Stimulated activated naive CD8-positive, alpha-beta T cell treated with anti-CD3 and anti-CD28 coated beads, Interleukin-15, Interleukin-2, amounts not matched to agents 100 U/mL and 50 U/mL, for 24 hours (primary cell): ENCODE measurements around the gene ETV1.
"Not testable (repeated sequence)": the region's sequence is repeated elsewhere in the genome, so short reads cannot be mapped to it uniquely, and the experiment has no call there.

Experiments
- ATAC-seq: fragments of 150-1000 bp; cut with Tn5 transposase; one replicate; pipeline ENCODE4 v1.10.0; 2021
- DNase-seq: peaks from one replicate; pipeline ENCODE4 v3.0.0; 2021

ETV1 gene

DNA sequence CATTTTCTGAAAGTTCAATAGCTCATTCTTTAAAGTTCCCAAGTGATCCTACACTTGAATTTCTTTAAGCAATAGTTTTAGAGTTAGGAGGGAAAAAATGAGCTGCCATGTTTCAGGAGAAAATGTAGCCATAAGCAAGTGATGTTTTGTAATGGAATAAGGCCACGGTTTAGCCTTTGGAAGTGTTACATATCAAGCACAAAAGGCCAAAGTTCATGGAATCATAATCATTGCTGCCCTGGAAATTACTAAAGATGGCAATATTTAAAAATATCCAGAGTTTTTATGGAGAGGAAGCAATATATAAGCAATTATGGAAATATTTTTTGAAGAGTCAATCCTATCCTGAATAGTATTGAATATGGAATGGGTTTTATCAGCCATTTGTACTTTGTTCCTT, 68.4 kb downstream of the ETV1 start:
- no peak for DNase-seq
- no peak for ATAC-seq

DNA sequence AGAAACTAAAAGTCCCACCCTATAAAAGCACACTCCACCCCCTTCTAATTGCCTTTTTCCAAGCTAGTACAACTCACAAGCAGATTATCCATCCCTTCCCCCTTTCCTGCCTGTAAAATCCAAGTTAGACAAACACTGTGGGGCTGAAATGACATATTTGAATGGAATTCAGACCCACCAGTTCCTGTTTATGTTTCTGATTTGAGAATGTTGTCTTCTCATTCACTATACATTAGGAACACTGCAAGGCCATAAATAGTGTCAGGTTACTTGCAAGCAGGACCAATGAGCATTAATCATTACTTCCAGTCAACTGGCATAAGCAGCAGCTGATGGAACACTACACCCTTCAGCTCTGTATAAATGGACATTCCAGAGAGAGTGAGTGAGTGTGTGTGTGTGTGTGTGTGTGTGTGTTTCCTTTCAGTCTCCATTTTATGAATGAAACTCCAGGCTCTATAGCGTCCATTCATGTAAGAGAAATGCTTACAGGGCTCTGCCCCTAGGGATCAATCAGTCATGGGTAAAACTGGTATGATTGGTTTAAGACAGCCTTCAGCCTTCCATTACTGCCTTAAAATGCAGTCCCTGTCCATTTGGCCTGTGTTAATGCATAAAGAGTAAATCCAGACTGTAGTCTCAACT, 69.3 kb downstream of the ETV1 start:
- ATAC-seq (no peak), DNase-seq (no peak)

DNA sequence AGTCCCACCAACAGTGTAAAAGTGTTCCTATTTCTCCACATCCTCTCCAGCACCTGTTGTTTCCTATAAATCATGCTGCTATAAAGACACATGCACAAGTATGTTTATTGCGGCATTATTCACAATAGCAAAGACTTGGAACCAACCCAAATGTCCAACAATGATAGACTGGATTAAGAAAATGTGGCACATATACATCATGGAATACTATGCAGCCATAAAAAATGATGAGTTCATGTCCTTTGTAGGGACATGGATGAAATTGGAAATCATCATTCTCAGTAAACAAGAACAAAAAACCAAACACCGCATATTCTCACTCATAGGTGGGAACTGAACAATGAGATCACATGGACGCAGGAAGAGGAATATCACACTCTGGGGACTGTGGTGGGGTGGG, 71.1 kb downstream of the ETV1 start:
- ATAC-seq = not testable (repeated sequence)

DNA sequence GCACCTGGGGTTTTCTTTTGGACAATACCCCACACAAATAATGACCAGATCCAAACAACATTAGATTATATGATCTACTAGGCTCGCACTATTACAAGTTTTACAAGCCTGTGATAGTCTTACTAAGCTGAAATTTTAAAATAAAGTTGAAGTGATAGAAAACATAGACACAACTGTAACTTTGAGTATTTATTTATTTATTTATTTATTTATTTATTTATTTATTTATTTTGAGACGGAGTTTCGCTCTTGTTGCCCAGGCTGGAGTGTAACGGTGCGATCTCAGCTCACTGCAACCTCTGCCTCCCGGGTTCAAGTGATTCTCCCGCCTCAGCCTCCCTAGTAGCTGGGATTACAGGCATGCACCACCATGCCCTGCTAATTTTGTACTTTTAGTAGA, 72.4 kb downstream of the ETV1 start:
- ATAC-seq, DNase-seq: not testable (repeated sequence)

More for the DNA sequence above, 71.1 kb downstream of the ETV1 start:
- not testable (repeated sequence) for DNase-seq

DNA sequence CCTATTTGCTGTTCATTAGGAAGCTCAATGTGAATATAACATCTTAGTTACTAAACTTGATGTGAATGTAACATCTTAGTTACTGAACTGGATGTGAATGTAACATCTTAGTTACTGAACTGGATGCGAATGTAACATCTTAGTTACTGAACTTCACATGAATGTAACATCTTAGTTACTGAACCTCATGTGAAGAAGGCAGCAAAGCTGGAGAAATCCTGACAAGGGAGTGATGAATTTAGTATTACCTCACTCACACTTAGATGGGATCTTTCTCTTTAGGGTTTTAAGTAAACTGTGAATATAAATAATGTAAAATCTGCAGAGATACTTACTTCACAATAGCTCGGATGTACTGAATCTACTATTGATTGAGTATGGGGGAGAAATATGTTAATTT, 73.6 kb downstream of the ETV1 start:
- no peak for ATAC-seq
- DNase-seq = no peak

DNA sequence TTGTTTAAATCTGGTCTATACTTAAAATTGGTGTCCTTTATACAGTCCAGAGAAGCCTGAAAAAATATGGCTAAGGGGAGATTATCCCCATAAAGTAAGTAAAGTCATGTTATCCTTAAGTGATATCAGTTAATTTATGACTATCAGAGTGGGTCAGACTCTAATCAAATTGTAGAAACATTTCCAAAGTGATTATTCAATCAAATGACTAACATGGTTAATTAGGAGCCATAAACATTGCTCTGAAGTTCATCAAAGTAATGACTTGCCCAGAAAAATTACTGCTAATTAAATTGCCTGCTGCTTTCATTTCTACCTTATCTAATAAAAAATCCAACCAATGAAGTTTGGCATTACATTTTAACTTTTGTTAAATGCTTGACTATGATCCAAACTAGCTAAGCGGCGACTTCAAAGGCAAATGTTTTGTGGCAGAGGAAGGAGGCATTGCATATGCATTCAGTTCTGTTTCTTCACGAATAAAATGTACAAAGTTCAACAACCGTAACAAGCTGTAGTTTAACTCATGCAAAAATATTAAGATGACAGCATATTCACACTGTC, 76.7 kb downstream of the ETV1 start:
- no peak for ATAC-seq
- no peak for DNase-seq

DNA sequence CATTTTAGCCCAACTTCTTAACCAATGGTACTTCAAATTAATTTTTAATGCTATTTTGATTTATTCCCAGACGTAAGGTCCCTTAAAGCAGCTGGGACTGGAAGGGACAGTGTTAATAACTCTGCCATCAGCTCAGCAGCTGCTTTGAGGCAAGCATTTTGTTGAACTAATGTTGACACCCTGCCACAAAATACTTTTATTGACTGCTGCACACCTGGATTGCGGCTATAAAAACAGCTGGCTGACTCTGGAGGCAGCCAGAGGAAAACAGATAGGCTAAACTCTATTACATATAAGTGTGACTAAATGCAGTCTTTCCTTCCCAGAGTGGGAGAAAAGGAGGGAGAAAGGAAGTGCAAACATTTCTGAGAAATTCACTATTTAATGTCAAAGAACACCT, 77.6 kb downstream of the ETV1 start:
- no peak for ATAC-seq

DNA sequence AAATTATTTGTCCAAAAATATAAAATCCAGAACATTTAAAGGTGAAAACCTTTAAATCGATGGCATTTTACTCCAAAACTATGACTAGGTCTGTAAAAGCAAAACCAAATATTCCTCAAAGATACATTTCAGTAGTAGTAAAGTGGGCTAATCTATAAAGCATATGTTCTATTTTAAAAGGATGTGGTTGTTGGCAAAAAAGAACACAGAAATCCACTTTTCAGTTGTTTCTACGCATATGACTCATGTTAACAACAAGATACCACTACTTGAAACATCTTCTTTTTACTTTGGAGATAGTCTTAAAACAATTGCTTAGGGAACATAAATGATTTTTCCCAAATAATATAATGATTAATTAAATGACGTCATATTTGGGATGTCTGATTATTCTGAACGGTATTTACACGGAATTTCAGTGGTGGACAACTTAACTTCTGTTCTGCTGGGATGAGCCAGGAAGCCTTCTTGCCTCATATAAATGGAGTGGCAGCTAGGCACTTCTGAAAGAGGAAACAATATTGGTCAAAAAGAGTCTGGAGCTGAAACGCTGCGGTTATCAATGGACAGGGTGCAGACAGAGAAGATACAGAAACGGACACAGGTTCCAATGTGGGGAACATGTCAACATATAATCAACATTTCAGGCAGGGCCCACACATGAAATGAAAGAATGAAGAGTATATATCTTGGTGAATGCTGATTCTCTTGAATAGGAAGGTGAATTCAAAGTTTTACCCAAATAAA, 78.5 kb downstream of the ETV1 start:
- no peak for DNase-seq
- no peak for ATAC-seq

More for the DNA sequence above, 77.6 kb downstream of the ETV1 start:
- no peak for DNase-seq

DNA sequence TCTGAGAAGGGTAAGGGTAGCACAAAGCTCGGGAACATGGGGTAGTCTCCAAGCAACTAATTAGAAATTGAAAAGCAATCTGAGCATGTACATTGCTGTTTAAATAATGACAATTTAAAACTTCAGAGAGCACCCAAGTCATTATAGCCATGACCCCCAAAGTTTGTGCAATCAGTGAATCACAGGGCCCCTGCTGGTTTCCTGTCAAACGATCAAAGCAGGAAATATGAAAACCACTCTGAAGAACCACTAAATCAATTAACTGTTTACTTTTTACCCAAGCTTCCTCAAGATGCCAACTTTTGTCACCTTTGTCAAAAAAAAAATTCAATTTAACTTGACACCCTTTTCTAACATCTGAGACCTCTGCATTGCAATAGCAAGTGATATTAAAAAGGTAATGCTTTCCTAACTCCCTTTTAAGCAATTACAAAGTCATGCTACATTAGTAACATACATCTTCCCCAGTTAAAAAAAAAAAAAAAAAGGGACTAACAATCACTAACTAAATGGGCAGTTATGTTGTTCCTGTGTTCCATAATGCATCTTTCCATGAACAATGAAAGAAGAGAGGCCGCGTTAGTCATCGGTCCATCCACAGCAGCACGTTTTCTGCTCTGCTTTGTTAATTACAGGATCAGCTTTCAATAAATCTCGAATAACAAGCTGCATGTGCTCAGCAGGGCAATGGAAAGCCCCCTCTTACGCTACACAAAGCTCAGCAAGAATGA, 80.6 kb downstream of the ETV1 start:
- no peak for ATAC-seq

DNA sequence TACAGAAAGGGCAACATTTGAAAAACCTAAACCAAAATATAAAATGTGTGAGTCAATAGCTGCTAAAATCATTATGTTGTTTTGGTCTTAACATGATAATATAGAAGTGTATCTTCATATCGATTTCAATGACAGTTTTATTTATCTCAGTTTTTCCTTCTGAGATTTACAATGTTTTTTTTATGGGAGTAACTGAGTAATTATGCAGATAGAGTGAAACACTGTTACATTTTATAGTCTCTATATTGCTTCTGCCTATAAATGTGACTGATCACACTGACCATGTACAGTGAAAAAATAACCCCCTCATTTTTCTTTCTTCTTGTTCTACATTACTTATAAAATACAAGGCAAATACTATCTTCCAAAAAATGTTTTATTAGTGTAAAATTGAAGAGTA, 81.6 kb downstream of the ETV1 start:
- DNase-seq = no peak
- ATAC-seq = no peak

More for the DNA sequence above, 80.6 kb downstream of the ETV1 start:
- no peak for DNase-seq

DNA sequence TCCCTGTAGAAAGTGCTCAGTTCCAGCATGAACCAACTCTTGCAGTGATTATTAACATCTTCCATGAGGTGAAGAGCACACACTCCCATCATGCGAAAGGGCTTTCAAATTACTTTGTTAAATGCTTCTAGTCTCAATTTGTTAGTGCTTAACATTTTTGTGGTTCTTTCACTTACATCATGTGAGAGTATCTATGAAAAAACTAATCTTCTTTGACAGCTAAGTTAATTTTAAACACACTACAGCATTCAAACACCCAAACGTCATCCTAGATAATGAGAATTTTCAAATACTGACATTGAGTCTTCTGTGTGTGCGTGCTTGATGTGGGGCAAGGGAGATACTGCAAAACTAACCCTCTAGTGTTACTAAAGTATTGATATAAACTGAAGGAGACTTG, 84.8 kb downstream of the ETV1 start:
- DNase-seq = no peak
- ATAC-seq = no peak

DNA sequence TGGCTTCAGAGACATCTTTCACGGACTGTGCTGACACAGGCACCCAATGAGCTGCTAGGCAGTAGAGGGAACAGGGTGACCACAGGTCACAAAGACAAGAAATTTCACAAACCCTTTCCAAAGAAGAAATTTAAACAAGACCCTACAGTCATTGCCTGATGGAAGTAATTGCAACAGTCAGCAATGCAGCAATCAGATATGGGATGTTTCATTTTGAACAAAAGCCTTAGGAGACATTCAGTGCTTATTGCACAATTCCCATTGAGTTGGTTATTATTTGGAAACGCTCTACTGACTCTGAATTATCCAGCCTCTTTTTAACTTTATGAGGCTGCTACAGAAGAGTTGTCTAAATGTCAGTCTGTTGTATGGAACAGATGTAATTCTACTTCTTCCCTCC, 85.5 kb downstream of the ETV1 start:
- ATAC-seq (no peak), DNase-seq (no peak)

DNA sequence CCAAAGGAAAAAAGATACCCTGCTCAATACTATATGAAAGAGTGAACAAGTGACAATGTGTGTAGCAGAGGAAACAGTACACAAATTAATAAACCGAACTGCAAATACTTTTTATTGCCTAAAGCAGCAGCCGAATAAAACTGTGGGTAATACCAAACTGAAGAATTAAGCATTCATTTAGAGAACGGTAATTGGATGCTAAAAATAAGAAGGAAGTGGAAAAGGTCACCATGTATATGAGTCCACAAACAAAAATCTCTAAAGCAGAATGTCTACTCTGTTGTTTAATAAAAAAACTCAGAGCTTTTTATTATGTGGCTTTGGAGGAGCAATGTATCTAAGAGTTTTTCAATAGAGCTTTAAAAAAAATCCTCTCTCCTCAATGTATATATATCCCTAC, 87.9 kb downstream of the ETV1 start:
- ATAC-seq (no peak), DNase-seq (no peak)

DNA sequence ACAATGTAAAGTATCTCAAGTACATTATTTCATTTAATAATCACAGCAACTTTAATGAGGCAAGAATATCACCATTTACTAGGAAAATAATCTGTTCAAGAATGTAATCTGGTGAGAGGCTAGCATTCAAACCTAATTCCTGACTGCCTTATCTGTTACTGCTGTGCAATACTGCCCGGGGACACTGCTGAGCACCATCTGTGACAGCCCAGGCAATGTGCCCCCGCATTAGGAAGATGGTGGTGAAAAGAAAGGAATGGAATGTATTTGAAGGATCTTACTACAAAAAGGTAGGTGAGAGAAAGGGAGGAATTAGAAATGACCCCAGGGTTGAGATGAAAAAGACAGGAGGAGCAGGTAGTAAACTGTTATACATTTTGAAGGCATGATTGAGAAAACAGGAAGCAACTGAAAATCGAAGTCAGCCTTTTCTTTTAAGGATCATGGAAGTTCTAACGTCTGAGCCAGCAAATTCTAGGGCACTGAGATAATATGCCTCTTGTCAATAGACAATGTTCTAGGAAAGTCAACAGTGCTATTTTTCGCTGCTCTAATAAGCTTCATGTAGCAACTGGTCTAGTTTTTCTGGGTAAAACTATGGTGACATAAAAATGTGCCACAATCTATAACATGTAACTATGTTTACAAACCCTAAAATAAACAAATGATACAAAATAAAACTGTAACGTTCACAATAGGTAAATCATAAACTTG, 90.4 kb downstream of the ETV1 start:
- DNase-seq (no peak), ATAC-seq (no peak)

DNA sequence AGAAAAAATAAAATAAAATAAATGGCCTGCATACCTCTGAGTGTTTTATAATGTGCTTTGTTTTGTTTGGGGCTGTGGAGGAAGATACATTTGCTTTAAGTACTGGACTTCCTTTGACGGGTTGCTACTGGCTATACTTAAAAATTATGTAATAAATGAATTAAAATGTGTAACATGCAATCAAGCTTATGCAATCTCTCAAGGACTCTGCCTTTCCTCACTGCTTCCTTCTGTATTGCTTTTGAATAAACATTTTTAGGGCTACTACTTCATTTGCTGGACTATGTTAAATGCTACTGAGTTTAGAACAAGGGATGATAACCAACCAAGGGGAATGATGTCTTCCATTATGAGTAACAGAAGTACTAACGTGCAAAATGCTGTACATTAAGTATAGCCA, 91.6 kb downstream of the ETV1 start:
- DNase-seq = no peak
- ATAC-seq = no peak

DNA sequence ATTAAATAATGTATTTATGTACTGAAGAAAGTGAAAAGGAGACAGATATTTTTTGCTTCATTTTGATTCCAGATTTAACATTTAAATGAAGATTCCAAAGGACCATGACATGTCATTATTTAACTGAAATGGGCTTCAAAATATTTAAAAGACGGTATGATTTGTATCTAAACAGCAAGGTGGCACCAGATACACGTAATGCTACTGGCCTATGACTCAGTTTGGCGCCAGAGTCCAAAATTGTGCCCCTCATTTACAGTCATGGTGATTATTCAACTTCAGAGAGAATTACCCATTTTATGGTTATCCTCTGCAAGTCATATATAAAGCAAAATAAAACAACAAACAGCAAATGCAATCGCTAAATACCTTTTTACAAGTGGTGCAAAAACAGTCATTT, 94.5 kb downstream of the ETV1 start:
- no peak for DNase-seq
- no peak for ATAC-seq

DNA sequence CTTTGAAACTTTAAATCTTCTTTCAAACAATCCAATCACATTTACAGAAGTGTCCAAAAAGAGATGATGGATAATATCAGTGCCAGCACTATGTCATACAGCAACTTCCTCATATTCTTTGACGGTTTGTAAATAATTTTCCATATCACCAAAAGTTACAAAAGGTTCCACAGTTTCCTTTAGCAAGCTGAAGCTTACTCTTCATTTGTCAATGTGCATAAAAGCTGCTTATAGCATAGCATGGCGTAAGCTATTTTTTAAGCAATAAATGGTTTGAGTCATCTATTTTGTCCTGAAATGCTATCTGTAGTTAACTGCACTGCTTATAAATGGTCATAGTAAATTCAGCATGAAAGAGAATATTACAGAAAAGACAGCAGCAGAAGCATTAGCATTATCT, 95.1 kb downstream of the ETV1 start:
- DNase-seq (no peak), ATAC-seq (no peak)

DNA sequence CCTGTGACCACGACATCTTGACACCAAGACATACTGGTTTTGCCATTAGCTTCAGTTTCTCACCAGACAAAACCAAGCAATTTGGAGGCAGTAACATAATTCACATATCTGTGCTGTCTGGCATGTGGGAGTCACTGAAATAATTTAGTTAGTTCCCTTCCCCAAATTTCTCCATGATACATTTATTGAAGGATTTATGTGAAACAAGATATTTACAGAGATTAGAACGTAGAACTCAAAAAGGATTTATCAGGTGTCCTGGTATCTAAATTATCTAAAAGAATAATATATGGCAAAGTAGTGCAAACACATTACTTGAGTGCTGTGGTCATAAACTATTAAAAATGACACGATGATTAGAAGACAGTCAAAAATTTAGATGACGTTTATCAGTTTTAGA, 98.7 kb downstream of the ETV1 start:
- ATAC-seq (no peak), DNase-seq (no peak)

DNA sequence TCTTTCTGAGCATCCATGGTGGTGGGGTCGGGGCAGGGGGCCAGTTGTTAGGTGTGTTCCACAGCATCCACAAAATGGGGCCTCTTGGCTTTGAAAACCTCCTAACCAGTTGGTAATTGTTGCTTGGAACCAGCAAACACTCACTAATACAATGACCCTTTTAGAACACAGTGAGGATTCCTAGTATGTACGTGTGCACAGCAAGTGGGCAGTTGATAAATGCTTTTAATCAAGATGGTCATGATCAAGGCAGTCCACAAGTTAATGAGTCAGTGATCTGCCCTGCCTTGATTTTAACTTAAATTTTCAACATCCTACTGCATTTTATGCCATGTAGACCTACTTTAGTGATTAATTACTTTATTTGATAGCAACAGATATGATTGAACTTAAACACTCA, 103.1 kb downstream of the ETV1 start:
- DNase-seq (no peak), ATAC-seq (no peak)

DNA sequence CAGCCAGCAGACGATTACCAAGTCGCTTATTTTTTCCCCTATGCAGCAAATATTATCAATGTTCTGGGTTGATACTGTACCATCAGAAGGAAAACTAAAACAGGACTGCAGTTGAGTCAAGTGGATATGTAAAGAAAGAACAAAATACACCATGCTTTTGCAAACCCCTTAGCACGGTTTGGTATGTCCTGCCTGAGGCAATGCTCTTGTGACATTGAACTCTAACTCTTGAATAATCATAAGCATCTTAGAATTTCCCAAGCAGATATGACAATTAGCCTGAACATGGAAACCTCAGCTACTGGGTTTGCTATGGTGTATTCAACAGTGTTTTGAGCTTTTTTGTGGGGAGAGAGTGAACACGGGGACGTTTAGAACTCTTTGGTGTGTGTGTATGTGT, 107.4 kb downstream of the ETV1 start:
- ATAC-seq (no peak), DNase-seq (no peak)

DNA sequence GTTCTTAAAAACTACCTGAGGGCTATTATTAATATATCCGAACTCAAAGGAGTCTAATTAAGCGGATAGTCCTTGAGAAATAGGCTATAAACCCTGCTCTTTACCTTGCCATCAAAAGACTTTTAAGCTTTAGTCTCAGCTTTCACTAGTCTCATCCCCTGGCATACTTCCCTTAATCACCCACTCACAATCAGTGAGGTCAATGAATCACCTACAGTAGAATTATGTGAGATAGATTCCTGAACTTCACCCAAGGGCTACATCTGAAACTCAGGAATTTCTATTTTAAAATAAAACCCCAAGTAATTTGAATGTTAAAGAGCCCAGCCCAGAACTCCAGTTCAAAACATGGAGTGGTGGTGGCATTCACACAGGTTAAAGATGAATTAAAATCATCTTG, 108.7 kb downstream of the ETV1 start:
- no peak for ATAC-seq

DNA sequence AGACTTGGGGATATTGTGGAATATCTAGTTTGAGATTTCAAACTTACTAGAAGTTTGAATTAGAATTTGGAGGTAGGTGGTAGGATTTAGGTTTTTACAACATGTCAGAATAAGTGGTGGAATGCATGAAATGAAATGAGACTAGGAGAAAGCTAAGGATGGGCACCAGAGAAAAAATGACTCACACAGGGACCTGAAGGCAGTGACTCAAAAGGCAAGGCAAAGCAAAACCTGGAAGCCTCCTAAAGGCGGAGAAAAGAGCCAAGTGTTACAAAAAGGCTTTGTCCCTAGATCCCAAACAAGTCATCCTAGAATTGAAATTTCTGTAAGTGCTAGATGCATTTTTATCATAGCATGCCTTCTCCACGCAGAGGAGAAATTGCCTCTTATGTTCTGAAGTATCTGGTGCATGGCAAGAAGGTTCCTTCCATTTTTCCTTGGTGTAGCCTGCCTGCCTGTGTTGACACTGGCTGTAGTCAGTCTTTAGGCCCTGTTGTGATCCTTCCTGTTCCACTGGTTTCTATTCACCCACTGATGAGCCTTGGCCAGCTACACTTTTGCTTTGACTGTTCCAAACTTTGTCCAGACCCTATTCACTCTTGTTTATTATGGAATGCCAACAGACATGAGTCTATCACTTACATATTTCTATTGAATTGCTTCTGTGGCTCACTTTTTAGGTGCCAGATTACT, 109.3 kb downstream of the ETV1 start:
- no peak for ATAC-seq

More for the DNA sequence above, 108.7 kb downstream of the ETV1 start:
- no peak for DNase-seq

More for the DNA sequence above, 109.3 kb downstream of the ETV1 start:
- DNase-seq = no peak
